ENCODE data around the gene CAMKK2.

DNA sequence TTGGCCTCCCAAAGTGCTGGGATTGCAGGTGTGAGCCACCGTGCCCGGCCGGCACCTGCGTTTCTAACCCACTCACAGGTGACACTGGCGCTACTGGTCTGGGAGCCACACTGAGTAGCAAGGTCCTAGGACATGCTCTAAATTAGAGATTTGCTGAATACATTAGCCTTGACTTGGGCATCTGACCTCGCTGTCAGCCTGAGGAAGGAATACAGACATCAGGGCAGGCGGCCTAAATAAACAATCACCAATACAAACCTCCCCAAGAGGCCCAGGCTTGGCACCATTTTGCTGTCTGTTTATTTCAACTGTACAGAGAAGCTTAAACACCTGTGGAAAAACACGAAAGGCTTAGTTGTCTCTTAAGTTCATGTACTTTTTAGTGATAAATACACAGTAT is 59.1 kb downstream of the CAMKK2 start:
- TF ChIP-seq YY1 (IDR thresholded peaks at IDR 0.05; ENCODE audit: insufficient read depth, insufficient read length) (no peak), SUZ12 (IDR thresholded peaks at IDR 0.05; ENCODE audit: extremely low read depth, insufficient read depth, insufficient read length) (no peak), ZNF274 (IDR thresholded peaks at IDR 0.05; ENCODE audit: low read depth, low read length) (no peak)

Measured in NT2/D1 (cell line).